T-cell (primary cell): ENCODE measurements around the gene IRF2. TPM values are rescaled to one million over a fixed set of nuclear protein-coding genes. Genes with fewer than 3 reads are reported as not detected.

Experiments
- ATAC-seq, 4 experiments: fragments of 200-7000 bp in 3 of 4; fragments of 150-1000 bp in 1 of 4; cut with Tn5 transposase; replicated peaks in 1 of 4; 1 replicate in 3 of 4; 2 replicates in 1 of 4; pipeline ENCODE4 v1.10.0; 2021; ENCODE audit warnings: moderate library complexity in 3 of 4, mild to moderate bottlenecking in 2 of 4, moderate number of reproducible peaks in 1 of 4
- CTCF ChIA-PET, 2 donors: fragments of 300-600 bp; sonication (Branson Sonifier 250); formaldehyde crosslinking; loops; one replicate each; lab custom pipeline; 2022; ENCODE audit warnings: antibody characterized with exemption in 2 of 2; lab: Charles Lee
- POLR2A ChIA-PET, 2 donors: fragments of 300-600 bp; sonication (Branson Sonifier 250); formaldehyde crosslinking; loops; one replicate each; lab custom pipeline; 2022; ENCODE audit warnings: antibody characterized with exemption in 2 of 2; lab: Charles Lee
- DNase-seq, 35 experiments: peaks; one replicate each; pipeline versions ENCODE4 v3.0.0 to v3.0.0-alpha.2; 2013 to 2023
- H3K27ac ChIP-seq: one replicate; pipeline ENCODE4 v1.5.1; 2013; ENCODE audit warnings: low read length
- H3K27me3 ChIP-seq, 2 experiments: replicated peaks in 1 of 2; 1 replicate in 1 of 2; 2 replicates in 1 of 2; pipeline versions ENCODE4 v1.6.1 to v1.7.0; 2013; ENCODE audit warnings: low read length in 1 of 2, mixed read lengths in 1 of 2; ENCODE audit not compliant: control insufficient read depth in 2 of 2, insufficient read depth in 2 of 2; ENCODE audit errors: extremely low read depth in 1 of 2
- H3K36me3 ChIP-seq, 2 donors: 1 replicate in 1 of 2; 2 replicates in 1 of 2; pipeline versions ENCODE4 v1.6.1 to v1.7.0; 2013; ENCODE audit warnings: low read length in 1 of 2; ENCODE audit not compliant: control insufficient read depth in 2 of 2, insufficient read depth in 1 of 2; ENCODE audit errors: extremely low read depth in 1 of 2
- H3K4me1 ChIP-seq, 2 experiments: 1 replicate in 1 of 2; 2 replicates in 1 of 2; pipeline versions ENCODE4 v1.6.1 to v1.7.0; 2013; ENCODE audit warnings: low read length in 2 of 2, mixed read lengths in 1 of 2; ENCODE audit not compliant: insufficient read depth in 2 of 2, control insufficient read depth in 1 of 2; ENCODE audit errors: extremely low read depth in 1 of 2
- H3K4me3 ChIP-seq, 2 donors: 1 replicate in 1 of 2; 2 replicates in 1 of 2; pipeline versions ENCODE4 v1.5.1 to v1.7.0; 2013; ENCODE audit warnings: mild to moderate bottlenecking in 2 of 2, low read length in 1 of 2, moderate library complexity in 1 of 2; ENCODE audit not compliant: control insufficient read depth in 1 of 2; ENCODE audit errors: extremely low read depth in 1 of 2
- H3K9me3 ChIP-seq: 2 replicates; pipeline ENCODE4 v1.7.0; 2013
- H3K27ac Mint-ChIP-seq, 2 donors: one replicate each; pipeline ENCODE4 v1.8.0; 2020 to 2021; ENCODE audit warnings: mild to moderate bottlenecking in 2 of 2, mixed read lengths in 2 of 2
- H3K27me3 Mint-ChIP-seq, 2 donors: one replicate each; pipeline ENCODE4 v1.8.0; 2021 to 2022; ENCODE audit warnings: mixed read lengths in 2 of 2
- H3K36me3 Mint-ChIP-seq: one replicate; pipeline ENCODE4 v1.8.0; 2021; ENCODE audit warnings: mixed read lengths
- H3K4me1 Mint-ChIP-seq, 3 donors: one replicate each; pipeline ENCODE4 v1.8.0; 2020 to 2022; ENCODE audit warnings: mixed read lengths in 3 of 3, mild to moderate bottlenecking in 1 of 3
- H3K4me3 Mint-ChIP-seq, 3 donors: one replicate each; pipeline ENCODE4 v1.8.0; 2020 to 2022; ENCODE audit warnings: mild to moderate bottlenecking in 3 of 3, mixed read lengths in 3 of 3, moderate library complexity in 3 of 3
- H3K9me3 Mint-ChIP-seq, 3 donors: one replicate each; pipeline ENCODE4 v1.8.0; 2020 to 2022; ENCODE audit warnings: mixed read lengths in 3 of 3
- WGBS: methylation state at CpG from one replicate; pipeline ENCODE4 v1.1.5; 2013; ENCODE audit warnings: missing lambda C conversion rate; ENCODE audit not compliant: insufficient coverage; 5-methylcytosine and 5-hydroxymethylcytosine counted together
- total RNA-seq, 35 experiments: library from RNA in 6 of 35; stranded (reverse) in 6 of 35; fragments of 120-200 nt in 1 of 35; gene quantifications; one replicate each; pipeline versions ENCODE4 v1.2.1 to v1.2.4 and lab custom pipeline; 2013 to 2026

IRF2 gene
- total RNA-seq, 5 donors from 2014 or later (not counting 1 experiment from before 2014, with no cell fraction given) = 45.5 to 73.4 (median 59.1) TPM

DNA sequence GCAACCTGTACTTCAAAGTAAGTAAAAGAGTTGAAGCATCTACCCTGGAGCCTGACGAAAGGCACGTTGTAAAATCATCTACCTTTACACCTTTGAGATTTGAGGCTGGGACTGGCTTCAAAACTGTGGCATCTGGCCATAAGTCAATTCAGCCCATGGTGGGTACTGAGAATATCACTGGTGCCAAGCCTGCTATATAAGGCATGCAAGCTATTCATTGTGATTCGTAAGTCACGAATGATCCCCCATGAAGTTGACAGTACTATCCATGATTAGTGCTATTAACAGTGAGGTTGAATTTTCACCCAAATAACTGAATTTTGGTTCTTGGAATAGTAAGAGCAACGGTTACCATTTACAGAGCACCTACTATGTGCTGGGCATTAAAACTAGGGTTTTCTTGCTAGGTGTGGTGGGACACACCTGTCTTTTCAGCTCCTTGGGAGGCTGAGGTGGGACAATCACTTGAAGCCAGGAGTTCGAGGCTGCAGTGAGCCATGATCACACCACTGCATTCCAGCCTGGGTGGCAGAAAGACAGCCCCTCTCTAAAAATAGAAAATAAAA is 39.8 kb downstream of the IRF2 start:
- ATAC-seq (no peak), DNase-seq (no peak)
- H3K4me1 ChIP-seq = peaks cover 0 to 36% of the 10 kb centered on the region in 2 experiments
- Mint-ChIP-seq H3K4me3 (no peak overlapping the region), H3K4me1 (peaks cover 76 to 85% (median 83%) of the 10 kb centered on the region in 3 donors), H3K36me3 (peaks cover 14% of the 10 kb centered on the region), H3K27ac (no peak overlapping the region), H3K9me3 (no peaks in the 10 kb centered on the region), H3K27me3 (no peaks in the 10 kb centered on the region)
- H3K9me3 ChIP-seq = no peaks in the 10 kb centered on the region
- H3K27ac ChIP-seq = no peak overlapping the region
- no peaks in the 10 kb centered on the region for H3K27me3 ChIP-seq
- no peak overlapping the region for H3K4me3 ChIP-seq
- WGBS = no CpG with 5 or more reads among the region's 6 CpGs
- POLR2A ChIA-PET = interaction anchor here in 1 of 2 donors (0.8 kb wide), 1 partner anchor 100 kb away, joined by 3 read pairs; no protein-coding TSS in a partner anchor
- peaks cover 0 to 32% of the 10 kb centered on the region in 2 donors for H3K36me3 ChIP-seq
- CTCF ChIA-PET = no interaction called here

DNA sequence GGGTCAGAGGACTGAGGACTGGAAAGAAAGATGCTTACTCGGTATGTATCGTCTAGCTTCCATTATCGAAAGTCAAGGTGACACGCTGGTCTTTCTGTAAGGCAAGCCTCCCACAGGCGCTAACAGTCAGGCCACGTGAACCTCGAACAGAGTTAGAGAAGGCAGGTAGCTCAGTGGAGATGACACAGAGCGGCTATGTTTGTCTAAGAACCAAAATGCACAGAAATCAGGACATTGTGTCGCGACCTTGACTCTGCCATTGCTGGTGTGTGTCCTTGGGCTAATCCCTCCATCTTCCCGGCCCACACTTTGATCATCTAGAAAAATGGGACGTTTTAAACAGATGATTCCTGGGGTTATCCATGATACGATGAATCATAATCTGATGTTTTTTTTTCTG is 40.3 kb downstream of the IRF2 start:
- Histone ChIP-seq H3K27me3 (no peaks in the 10 kb centered on the region), H3K9me3 (no peaks in the 10 kb centered on the region), H3K4me3 (no peak overlapping the region), H3K27ac (no peak overlapping the region), H3K36me3 (peaks cover 0 to 34% of the 10 kb centered on the region in 2 donors), H3K4me1 (peaks cover 0 to 36% of the 10 kb centered on the region in 2 experiments)
- H3K4me1 Mint-ChIP-seq = peaks cover 76 to 85% (median 85%) of the 10 kb centered on the region in 3 donors
- 91% methylated on average over 11 of the region's 13 CpGs for WGBS
- H3K27ac Mint-ChIP-seq = no peak overlapping the region
- H3K36me3 Mint-ChIP-seq = peaks cover 15% of the 10 kb centered on the region
- no peak overlapping the region for H3K4me3 Mint-ChIP-seq
- DNase-seq = no peak
- no peak for ATAC-seq
- POLR2A ChIA-PET = interaction anchor here in 1 of 2 donors (0.8 kb wide), 1 partner anchor 101 kb away, joined by 3 read pairs; no protein-coding TSS in a partner anchor
- no peaks in the 10 kb centered on the region for H3K9me3 Mint-ChIP-seq
- CTCF ChIA-PET = no interaction called here
- no peaks in the 10 kb centered on the region for H3K27me3 Mint-ChIP-seq

DNA sequence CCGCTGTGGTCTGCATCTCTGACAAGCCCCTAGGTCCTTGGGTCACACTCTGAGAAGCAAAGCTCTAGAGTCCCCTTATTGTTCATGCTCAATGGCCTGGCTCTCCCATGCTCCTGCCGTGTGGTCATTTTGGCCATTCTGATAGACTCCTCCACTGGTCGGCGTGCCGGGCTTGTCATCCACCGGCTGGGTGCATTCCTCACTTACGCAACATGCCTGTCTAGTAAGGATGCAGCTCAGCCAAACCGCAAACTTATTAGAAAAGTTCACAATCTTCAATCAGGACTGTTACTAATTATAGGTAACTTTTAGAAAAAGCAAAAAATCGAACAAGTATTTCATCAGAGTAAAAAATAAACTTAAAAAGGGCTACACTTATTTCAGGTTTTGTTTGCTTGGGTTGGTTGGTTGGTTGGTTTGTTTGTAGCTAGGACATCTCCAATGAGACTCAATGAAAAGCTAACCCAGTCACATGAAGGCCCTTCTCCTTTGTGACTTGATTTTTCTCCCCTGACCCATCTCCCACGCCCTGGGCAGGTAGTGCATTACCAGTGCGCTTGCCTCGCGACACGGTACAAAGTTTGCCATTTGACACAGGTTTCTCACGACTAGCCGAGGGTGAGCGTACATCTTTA is 41.0 kb downstream of the IRF2 start:
- Mint-ChIP-seq H3K27ac (no peak overlapping the region), H3K4me3 (no peak overlapping the region), H3K36me3 (peaks cover 19% of the 10 kb centered on the region), H3K4me1 (peaks cover 74 to 84% (median 78%) of the 10 kb centered on the region in 3 donors), H3K27me3 (no peaks in the 10 kb centered on the region), H3K9me3 (no peaks in the 10 kb centered on the region)
- no peak overlapping the region for H3K4me3 ChIP-seq
- 98% methylated on average over 13 of the region's 17 CpGs for WGBS
- no peaks in the 10 kb centered on the region for H3K27me3 ChIP-seq
- ChIA-PET CTCF (no interaction called here), POLR2A (interaction anchor here (0.5 to 0.8 kb wide), 2 partner anchors 14 to 101 kb away, joined by 3 read pairs; no protein-coding TSS in a partner anchor)
- H3K36me3 ChIP-seq = peaks cover 5 to 36% of the 10 kb centered on the region in 2 donors
- H3K4me1 ChIP-seq = peaks cover 0 to 31% of the 10 kb centered on the region in 2 experiments
- no peak for DNase-seq
- no peaks in the 10 kb centered on the region for H3K9me3 ChIP-seq
- ATAC-seq = no peak
- no peak overlapping the region for H3K27ac ChIP-seq

DNA sequence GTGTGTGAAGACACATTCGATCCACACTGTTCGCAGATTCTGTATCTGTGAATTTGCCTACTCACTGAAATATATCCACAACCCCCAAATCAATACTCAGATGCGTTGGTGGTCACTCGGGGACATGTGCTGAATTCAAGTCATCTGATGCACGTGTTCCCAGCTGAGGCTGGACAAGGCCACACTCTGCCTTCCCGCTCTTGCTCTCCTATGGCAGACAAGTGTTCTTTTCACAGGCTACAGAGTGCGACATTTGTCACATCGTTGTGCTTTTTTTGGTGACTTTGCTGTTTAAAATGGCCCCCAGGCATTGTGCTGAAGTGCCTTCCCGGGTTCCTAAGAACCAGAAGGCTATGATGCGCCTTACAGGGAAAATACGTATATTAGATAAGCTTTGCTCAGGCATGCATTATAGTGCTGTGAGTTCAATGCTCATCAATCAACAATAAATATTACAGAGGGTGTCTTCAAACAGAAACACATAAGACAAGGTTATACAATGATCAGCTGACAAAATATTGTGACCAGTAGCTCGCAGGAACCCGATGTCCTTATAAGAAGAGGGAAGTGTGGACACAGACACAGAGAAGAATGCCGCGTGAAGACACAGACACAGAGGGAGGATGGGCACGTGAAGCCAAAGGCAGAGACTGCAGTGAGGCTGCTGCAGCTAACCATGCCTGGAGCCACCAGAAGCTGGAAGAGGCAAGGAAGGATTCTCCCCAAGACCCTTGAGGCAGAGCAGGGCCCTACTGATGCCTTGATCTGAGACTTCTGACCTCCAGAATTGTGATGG is 42.0 kb downstream of the IRF2 start:
- Mint-ChIP-seq H3K4me3 (no peak overlapping the region), H3K27me3 (no peaks in the 10 kb centered on the region), H3K27ac (peak overlapping the region in 1 of 2 donors; percentile 50), H3K4me1 (peaks cover 73 to 83% (median 78%) of the 10 kb centered on the region in 3 donors), H3K36me3 (peaks cover 27% of the 10 kb centered on the region), H3K9me3 (no peaks in the 10 kb centered on the region)
- POLR2A ChIA-PET = interaction anchor here in 1 of 2 donors (0.5 kb wide), 1 partner anchor 15 kb away, joined by 3 read pairs; no protein-coding TSS in a partner anchor
- 99% methylated on average over 13 of the region's 16 CpGs for WGBS
- peaks cover 0 to 27% of the 10 kb centered on the region in 2 experiments for H3K4me1 ChIP-seq
- H3K27me3 ChIP-seq = no peaks in the 10 kb centered on the region
- CTCF ChIA-PET = interaction anchor here in 1 of 2 donors (0.6 kb wide), 1 partner anchor 118 kb away, joined by 3 read pairs; no protein-coding TSS in a partner anchor
- no peak overlapping the region for H3K4me3 ChIP-seq
- peaks cover 5 to 44% of the 10 kb centered on the region in 2 donors for H3K36me3 ChIP-seq
- no peak overlapping the region for H3K27ac ChIP-seq
- ATAC-seq (no peak), DNase-seq (no peak)
- H3K9me3 ChIP-seq = no peaks in the 10 kb centered on the region

DNA sequence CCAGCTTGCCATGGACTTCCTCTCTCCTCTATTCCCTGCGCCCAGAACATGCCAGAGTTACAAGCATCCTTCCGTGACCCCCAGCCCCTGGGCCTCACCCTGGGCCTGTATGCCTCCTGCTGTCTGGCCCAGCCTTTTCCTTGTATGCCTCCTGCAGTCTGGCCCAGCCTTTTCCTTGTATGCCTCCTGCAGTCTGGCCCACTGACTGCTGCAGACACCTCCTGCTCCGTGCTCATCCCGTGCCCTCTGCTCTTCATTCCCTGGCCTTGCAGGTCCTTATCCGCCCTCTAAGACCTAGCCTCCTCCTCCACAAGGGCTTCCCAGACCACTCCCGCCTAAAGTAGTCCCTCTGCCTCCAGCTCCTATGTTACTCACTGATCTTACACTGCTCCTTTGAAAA is 44.2 kb downstream of the IRF2 start:
- ATAC-seq (no peak), DNase-seq (no peak)
- Mint-ChIP-seq H3K27ac (peak overlapping the region; percentile 23 to 46), H3K27me3 (no peaks in the 10 kb centered on the region), H3K36me3 (peaks cover 45% of the 10 kb centered on the region), H3K4me3 (no peak overlapping the region), H3K9me3 (no peaks in the 10 kb centered on the region), H3K4me1 (peaks cover 71 to 84% (median 77%) of the 10 kb centered on the region in 3 donors)
- Histone ChIP-seq H3K4me1 (peaks cover 0 to 19% of the 10 kb centered on the region in 2 experiments), H3K27ac (no peak overlapping the region), H3K9me3 (no peaks in the 10 kb centered on the region), H3K4me3 (no peak overlapping the region), H3K27me3 (no peaks in the 10 kb centered on the region), H3K36me3 (peaks cover 9 to 61% of the 10 kb centered on the region in 2 donors)
- POLR2A ChIA-PET = no interaction called here
- WGBS = 94% methylated on average over 5 of the region's 6 CpGs
- CTCF ChIA-PET = no interaction called here

DNA sequence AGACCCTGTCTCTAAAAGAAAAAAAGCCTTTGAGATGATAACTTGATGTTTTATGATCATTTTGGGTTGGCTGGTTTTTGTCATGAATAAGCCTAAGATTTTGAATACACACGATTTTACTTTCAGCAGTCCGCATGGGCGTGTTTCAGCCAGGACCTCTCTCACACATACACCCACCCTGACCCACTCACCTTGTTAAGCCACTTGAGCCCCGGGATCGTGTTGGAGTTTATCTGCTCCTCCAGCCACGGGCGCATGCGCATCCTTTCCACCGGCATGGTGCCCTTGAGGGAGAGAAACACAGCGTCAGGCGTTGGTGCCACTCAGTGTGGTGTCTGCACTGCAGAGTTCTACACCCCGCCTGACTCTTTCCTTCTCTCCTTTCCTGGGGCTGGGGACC is 45.6 kb downstream of the IRF2 start:
- POLR2A ChIA-PET = no interaction called here
- no peak overlapping the region for H3K27ac ChIP-seq

More for the DNA sequence above, 45.6 kb downstream of the IRF2 start:
- CTCF ChIA-PET = no interaction called here
- H3K4me1 Mint-ChIP-seq = peaks cover 79 to 86% (median 80%) of the 10 kb centered on the region in 3 donors
- peaks cover 0 to 17% of the 10 kb centered on the region in 2 experiments for H3K4me1 ChIP-seq
- 100% methylated on average over 8 of the region's 12 CpGs for WGBS
- no peaks in the 10 kb centered on the region for H3K27me3 ChIP-seq
- peaks cover 56% of the 10 kb centered on the region for H3K36me3 Mint-ChIP-seq
- H3K27me3 Mint-ChIP-seq = no peaks in the 10 kb centered on the region
- H3K9me3 Mint-ChIP-seq = no peaks in the 10 kb centered on the region
- DNase-seq (no peak), ATAC-seq (no peak)
- H3K9me3 ChIP-seq = no peaks in the 10 kb centered on the region
- no peak overlapping the region for H3K4me3 Mint-ChIP-seq
- peaks cover 10 to 60% of the 10 kb centered on the region in 2 donors for H3K36me3 ChIP-seq
- H3K27ac Mint-ChIP-seq = peak overlapping the region in 1 of 2 donors; percentile 66
- H3K4me3 ChIP-seq = no peak overlapping the region
